ENCODE data around the gene GALT. TPM values are rescaled to one million over a fixed set of nuclear protein-coding genes. Genes with fewer than 3 reads are reported as not detected.

GALT gene
- polyA plus RNA-seq, 3 donors, result 73.8 to 83.4 (median 83.2) TPM

DNA sequence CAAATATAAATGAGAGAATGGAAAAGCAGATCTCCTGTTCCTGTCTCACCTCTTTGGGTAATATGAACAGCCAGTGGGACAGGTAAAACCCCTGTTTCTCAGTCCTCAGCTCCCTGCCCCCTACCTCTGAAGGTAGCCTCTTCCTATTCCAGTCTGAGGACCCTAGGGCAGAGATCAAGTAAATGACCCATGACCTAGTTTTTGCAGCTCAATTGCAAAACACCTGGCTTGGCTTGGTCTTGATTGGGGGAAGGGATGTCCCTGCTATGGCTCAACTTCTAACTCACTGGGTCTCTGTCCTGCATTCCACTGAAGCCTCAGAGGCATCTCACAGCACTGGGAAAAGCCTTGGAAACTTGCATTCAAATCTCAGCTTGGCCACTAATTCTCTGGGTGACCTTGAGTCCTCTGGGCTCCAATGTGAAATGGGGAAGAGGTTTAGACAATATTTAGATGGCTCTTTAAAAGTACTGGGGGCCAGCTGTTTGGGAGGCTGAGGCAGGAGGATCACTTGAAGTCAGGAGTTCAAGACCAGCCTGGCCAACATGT is 1.6 kb upstream of the GALT start:
- no peak for DNase-seq

DNA sequence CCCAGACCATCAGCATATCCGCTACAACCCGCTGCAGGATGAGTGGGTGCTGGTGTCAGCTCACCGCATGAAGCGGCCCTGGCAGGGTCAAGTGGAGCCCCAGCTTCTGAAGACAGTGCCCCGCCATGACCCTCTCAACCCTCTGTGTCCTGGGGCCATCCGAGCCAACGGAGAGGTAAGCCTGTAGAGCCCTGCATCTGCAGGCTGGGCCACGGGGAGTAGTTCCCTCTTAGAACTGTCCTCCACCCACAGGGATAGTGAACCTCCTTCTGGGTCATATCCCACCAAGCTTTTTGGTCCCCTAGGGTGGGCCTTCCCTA is 569 bp downstream of the GALT start:
- DNase-seq, result no peak

DNA sequence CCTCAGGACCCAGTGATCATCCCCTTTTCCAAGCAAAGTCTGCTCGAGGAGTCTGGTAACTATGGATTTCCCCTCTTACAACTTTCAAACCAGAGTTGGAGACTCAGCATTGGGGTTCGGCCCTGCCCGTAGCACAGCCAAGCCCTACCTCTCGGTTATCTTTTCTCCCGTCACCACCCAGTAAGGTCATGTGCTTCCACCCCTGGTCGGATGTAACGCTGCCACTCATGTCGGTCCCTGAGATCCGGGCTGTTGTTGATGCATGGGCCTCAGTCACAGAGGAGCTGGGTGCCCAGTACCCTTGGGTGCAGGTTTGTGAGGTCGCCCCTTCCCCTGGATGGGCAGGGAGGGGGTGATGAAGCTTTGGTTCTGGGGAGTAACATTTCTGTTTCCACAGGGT is 1.2 kb downstream of the GALT start:
- DNase-seq, result no peak

DNA sequence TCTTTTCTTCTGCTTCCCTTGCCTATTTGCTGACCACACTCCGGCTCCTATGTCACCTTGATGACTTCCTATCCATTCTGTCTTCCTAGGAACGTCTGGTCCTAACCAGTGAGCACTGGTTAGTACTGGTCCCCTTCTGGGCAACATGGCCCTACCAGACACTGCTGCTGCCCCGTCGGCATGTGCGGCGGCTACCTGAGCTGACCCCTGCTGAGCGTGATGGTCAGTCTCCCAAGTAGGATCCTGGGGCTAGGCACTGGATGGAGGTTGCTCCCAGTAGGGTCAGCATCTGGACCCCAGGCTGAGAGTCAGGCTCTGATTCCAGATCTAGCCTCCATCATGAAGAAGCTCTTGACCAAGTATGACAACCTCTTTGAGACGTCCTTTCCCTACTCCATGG is 2.2 kb downstream of the GALT start:
- DNase-seq, result no peak

DNA sequence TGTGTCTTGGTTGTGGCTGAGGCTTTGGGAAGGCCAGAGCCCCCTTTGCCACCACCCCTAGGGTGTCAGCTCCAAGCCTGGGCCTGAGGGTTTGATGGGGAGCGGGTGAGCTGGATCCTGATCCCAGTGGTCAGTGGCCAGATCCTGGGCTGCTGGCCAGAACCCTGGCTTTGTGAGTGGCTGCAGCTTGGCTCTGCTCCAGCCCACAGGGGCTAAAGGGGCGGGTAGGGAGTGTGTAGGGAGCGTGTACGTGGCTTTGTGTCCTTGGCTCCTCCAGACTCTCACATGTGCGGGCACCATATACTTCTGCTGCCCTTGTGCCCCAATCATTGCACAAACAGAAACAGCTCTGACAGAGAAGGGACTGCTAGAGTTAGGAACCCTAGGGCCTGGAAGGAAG is 4.3 kb downstream of the GALT start:
- DNase-seq, result no peak

DNA sequence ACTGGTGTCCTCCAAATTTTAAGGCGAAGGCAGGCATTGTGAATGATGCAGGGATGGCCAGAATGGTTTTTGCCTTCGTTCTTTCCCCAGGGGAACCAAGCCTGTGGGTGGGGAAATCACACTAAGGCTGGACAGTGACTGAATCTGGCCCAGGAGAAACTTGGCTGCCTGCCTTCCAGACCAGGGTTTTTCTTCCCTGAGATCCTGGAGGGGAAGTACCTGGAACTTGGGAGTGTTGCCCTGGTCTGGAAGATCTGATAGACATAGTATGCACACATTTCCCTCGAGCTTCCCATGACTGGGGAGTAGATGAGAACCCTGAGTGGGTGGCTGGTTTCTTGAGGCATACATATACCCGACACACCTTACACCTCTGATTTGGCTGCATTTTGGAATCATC is 4.8 kb downstream of the GALT start:
- DNase-seq, result no peak

DNA sequence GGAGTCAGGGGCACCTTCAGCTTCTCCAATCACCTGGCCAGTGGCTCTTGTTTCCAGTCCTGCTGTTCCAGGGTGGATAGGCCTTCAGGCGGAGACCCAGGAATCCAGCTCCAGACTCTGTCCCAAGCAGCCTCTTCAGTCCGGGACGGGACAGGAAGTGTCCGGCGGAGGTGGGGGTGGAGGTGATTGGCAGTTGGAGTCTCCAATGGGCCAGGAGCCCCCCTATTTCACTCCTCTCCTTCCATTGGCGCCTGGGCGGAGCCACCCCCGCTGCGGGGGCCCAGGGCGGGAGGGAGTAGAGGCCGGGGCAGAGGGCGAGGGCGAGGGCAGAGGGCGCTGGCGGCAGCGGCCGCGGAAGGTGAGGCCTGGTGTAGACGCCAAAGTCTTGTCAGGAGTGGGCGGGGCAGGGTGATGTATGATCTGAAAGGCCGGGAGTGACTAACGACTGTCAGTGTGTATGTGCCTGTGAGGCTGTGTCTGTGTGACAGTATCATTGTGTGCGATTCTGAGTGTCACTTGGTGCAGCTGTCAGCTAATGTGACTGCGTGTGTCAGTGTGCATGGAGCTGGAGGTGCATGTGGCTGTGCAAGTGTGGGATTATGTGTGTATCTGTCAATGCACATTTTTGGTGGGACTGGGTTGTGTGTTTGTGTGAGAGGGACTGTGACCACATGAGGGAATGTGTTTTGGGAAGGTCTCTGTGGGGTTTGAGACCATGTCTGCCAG is 5.6 kb downstream of the GALT start, which contains the start of gene IL11RA:
IL11RA (plus strand) TSS at position 310 of the 726 bp plus-strand sequence. CDS start 3,033 bp downstream, outside the sequence.
- peak; percentile 77 for DNase-seq

DNA sequence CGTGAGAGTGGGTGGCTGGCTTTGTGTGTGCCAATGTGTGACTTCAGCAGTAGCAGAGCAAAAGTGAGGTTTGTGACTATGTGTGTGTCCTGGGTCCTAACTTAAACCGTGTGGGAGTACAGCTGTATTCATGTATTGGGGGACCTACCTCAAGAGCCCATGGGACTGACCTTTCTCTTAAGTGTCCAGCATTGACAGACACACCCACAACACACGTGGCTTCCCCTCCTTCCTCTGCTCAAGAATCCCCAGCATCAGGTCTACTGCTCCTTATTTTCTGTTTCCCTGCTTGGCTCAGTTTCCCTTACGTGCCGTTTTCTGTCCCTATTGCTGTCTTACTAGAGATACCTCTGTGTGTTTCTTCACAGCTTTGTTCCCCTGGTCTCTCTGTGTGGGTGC is 6.1 kb downstream of the GALT start:
- no peak for DNase-seq

DNA sequence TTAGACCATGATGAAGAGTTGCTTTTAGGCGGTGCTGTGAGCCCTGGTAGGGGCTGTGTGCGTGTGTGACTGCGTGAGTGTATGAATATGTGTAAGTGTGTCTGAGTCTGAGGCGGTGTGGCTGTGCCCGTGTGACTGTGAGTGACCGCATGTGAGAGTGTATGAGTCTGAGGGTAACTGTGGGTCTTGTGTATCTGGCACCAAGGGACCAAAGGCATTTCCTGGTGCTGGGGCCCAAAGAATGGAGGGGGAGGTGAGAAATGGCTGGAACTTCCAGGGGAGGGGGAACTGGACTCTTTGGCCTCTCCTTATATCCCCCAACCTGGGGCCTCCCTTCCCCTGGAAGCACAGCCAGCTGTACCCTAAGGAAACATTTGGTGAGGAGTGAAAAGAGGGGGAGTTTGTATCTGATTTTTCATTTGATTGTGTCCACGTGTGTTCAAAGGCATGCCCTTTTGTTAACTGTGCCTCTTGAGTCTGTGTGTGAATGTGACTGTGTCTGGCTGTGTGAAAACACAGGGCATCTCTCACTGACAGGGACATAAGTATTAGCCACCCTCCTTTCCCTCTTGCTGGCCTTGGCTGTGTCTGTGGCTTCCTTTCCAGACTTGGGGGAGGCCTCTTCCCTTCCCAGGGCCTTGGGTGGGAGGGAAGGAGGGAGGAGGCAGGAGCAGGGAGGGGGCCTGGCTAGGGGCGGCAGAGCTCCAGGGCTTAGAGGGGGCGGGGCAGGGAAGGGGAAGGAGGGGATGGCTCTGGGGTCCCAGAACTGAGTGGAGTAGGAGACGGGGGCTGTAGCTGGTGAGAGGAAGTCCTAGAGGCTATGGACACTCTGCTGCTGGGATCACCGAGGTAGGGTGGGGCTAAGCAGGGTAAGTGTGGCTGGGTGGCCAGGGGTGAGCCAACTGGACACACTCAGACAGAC is 6.9 kb downstream of the GALT start:
- DNase-seq, result peak; percentile 69

DNA sequence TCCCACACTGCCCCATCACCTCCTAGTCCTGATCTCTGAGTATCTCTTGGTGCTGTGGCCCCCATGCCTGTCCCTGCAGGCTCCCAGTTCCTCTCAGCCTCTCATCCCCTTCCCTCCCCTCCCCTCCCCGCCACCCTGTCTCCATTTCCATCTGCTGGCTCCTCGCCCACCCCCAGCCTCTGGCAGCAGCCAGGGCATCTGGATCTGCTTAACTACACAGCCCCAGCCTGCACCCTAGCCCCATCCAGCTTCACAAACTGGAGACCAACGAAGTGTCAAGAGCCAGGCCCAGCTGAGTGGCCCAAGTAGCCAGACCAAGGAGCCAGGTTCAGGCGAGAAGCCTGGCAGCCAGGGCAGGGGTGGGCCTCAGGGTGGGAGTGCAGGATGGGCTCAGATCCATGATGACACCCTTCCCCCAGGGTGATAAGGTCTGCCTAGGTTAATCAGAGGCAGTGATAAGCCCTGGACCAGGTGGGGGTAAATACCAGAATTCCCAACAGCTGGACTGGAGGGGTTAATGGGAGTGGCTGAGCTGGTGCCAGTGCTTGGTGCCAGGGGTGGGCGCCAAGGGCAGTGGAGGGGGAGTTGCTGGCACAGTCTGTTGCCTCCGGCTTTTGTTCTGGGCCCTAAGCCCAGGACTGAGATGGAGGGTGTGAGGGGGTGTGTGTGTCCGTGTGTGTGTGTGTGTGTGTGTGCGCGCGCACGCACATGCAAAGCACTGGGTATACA is 8.0 kb downstream of the GALT start:
- DNase-seq, result no peak

DNA sequence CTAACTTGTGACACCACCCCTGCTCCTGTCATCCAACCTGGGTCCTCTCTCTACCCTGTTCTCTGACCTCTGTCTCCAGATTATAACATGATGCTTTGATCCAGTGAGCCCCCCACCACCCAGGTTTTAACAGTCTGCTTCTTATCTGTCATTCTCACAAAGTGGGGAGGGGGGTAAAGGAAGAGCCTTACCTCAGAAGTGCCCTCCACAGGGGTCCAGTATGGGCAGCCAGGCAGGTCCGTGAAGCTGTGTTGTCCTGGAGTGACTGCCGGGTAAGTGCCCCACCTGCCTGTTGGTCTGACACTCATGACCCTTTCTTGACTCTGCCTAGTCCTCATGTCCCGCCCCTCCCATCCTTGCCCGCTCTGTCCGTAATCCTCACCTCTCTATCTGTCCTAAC is 8.9 kb downstream of the GALT start:
- DNase-seq, result no peak

DNA sequence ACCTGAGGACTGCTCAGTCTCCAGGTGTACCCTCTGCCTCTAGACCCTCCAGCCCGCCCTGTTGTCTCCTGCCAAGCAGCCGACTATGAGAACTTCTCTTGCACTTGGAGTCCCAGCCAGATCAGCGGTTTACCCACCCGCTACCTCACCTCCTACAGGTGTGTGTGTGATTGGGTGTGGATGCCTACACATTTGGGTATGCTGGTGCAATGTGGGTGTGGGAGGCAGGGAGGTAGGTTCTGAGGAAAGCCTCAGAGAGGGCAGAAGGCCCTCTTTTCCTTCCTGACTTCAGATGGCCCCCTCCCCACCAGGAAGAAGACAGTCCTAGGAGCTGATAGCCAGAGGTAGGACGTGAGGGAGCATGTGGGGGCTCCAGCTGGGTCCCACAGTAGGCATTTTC is 10.5 kb downstream of the GALT start:
- DNase-seq, result no peak

DNA sequence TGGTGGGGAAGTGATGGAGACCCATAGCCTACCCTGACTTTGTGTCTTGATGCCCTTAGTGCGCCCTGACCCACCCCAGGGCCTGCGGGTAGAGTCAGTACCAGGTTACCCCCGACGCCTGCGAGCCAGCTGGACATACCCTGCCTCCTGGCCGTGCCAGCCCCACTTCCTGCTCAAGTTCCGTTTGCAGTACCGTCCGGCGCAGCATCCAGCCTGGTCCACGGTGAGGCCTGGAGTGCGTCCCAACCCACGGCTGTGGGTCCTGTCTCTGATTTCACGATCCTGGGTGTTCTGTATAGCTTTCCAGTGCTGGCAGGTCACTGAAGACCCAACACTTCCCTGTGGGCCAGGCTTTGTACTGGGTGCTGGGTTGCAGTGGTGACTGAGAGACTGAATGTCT is 12.0 kb downstream of the GALT start:
- no peak for DNase-seq

DNA sequence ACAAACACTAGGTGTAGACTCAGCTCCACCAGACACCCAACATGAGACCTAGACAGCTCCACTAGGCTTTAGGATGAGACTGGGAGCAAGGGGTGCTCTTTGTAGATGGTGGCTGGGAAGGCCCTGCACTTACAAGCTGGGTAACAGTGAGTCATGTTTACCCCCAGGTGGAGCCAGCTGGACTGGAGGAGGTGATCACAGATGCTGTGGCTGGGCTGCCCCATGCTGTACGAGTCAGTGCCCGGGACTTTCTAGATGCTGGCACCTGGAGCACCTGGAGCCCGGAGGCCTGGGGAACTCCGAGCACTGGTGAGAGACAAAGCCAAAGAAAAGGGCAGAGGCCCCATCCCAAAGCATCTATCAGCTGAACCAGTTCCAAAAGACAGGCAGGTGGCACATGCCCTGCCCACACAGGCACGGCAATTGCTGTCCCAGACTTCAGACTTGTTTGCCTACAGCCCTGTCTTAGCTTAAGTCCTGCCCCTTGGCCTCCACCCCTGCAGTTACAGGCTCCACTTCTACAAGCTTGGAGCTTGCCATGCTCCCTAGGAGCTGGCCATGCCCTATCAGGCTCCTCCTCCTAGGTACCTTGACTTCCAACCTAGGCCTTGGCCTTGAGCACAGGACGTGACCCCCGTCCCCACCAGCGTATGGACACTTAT is 13.2 kb downstream of the GALT start:
- no peak for DNase-seq

DNA sequence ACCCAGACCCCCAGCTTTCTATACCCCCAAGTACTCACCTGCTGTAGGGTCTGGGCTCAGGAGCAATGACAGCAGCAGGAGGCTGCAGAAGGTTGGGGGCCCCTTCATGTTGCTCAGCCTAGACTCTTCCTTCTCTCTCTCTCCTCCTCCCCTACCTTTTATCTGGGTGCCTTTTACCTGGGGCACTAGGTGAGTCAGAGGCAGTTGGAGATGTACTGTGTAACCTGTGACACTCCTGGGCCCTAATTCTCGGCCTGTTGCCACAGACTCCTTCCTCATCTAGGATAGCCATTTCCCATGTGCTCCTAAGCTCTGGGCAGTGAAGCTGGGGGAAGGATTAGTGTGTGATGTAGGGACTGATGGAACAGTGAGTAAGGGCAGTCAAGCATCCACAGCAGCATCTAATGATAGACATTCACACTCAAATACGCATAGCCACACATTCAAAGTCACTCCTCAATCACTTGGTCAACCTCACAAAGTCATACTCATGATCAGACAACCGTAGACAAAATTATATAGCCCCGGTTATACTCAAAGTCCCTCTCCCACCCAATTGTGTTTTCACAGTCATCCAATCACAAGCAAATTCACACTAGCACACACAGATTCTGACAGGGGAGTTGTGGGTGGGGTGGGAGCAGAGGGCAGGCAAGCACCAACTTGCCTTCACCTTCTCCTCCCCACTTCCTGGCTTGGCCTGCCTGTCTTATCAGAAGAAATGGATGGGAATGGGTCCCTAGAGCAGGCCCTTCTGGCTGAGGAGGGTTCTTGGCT is 16.2 kb downstream of the GALT start, which contains the start of gene CCL27:
CCL27 (minus strand) TSS at position 132 of the 777 bp plus-strand sequence; CDS start at position 108, 24 bp downstream.
- no peak for DNase-seq

DNA sequence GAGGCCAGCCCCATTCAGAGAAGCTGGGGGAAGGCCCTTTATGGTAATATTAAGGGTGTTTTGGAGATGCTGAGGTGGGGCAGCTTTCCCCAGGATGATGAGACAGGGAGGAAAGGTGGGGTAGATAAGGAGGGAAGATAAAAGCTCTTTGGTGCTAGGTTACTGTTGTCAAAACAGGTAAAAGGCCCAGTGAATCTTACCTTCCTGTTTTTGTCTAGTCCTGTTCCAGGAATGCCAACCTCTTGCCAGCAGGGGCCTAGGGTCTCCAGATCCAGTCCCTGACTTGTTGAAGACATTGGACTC is 16.8 kb downstream of the GALT start:
- DNase-seq, result no peak

DNA sequence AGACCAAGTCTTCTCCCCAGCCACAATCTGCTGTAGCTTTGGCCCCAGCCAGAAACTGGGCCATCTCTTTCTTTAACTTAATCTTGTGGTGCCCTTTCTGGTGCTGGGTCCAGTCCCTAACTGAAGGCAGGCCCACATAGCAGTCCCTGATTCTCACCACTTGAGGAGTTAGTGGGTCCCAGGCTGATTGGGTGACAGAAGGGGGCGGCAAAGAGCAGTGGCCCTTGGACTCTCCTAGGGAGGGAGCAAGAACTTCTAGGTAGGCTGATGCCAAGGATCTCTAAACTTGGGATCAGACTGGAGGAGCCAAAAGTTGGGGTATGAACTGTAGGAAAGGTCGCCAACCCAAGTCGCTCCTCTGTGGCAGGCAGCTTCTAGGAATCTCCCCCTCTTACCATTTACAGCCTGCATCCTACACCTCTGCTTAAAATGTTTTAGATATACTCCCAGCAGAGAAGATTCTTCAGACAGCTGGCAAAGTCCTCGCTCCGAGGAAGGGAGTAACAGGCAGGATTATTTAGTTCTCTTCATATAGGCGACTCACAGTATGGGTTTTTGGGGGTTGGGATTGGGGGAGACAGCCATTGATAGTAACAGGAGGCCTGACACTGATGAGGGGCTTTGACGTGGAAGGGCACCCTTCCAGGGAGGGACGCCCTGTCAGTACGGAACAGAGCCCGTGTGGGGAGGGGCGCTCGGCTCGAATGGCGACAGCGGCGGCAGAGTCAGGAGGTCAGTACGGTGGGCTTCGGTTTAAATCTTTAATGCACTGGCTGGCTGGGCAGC is 18.0 kb downstream of the GALT start:
- DNase-seq, result peak; percentile 64

DNA sequence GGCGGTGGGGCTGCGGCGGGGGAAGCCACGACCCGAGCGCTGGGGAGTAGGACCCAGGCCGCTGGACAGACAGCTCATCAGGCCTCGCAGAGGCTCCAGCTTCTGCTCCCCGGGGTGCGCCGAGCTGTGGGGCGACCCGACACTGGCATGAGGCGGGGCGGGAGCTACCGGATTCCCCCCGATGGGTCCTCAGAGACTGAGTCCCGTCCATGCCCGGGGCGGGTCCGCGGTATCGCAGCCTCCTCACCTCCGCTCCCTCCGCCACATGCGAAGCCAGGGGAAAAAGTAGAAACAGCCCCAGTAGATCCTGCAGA is 18.5 kb downstream of the GALT start:
- no peak for DNase-seq

DNA sequence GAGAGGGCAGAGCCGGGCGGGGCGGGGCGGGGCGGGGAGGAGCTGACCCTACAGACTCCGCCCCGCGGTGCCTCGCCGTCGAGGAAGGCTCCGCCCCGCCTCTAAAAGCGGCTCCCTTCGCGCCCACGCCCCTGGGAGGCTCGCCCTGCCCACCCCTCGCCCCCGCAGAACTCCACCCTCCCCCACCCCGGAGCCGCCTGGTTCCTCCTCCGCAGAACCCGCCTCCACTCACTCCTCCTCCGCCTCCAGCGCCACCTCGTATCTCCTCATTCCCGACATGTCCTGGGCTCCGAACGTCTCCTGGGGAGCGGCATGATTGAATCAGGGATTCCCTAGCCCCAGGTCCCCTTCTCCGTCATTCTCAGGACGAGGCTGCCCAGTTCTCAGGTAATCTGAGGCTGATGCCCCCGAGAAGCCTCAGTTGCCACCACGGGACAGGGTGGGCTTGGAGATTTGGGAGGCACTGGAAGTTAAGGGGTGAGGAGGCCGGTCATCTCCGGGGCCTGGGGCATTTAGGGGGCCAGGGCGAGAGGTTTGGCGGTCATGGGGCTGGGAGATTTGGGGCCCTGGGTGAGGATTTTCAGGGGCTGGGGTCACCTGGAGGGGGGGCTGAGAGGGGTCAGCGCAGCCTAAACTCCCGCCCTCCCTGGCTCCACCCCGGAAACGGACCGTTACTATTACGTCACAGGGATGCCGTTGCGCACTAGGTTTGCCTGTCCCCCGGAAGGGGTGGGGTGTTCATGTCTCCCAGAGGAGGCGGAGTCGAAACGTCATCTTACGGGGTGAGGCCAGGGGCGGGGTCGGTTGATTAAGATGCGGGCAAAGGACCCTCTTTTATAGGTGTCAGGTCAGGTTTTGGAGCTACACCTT is 19.1 kb downstream of the GALT start:
- peak; percentile 93 for DNase-seq
